Ishikawa (cell line): ENCODE measurements around the gene ATP9A.

ENCODE experiments used
- CEBPB ChIP-seq: IDR thresholded peaks from 2 replicates; pipeline ENCODE4 v1.6.1; 2012
- CREB1 ChIP-seq: IDR thresholded peaks from 2 replicates; pipeline ENCODE4 v1.6.1; 2012; ENCODE audit warnings: low read depth
- EGR1 ChIP-seq: IDR thresholded peaks from 2 replicates; pipeline ENCODE4 v1.6.1; 2012
- EP300 ChIP-seq: IDR thresholded peaks from 2 replicates; pipeline ENCODE4 v1.6.1; 2012; ENCODE audit warnings: borderline replicate concordance
- FOXM1 ChIP-seq: IDR thresholded peaks from 2 replicates; pipeline ENCODE4 v1.6.1; 2012; ENCODE audit warnings: low read depth, borderline replicate concordance
- NFIC ChIP-seq: IDR thresholded peaks from 2 replicates; pipeline ENCODE4 v1.6.1; 2012
- RAD21 ChIP-seq: IDR thresholded peaks from 2 replicates; pipeline ENCODE4 v1.6.1; 2012; ENCODE audit warnings: low read depth
- TAF1 ChIP-seq: IDR thresholded peaks from 2 replicates; pipeline ENCODE4 v1.6.1; 2012; ENCODE audit warnings: low read depth, mild to moderate bottlenecking
- TCF12 ChIP-seq: IDR thresholded peaks from 2 replicates; pipeline ENCODE4 v1.6.1; 2012; ENCODE audit warnings: low read depth
- TEAD4 ChIP-seq: IDR thresholded peaks from 2 replicates; pipeline ENCODE4 v1.6.1; 2012
- USF1 ChIP-seq: IDR thresholded peaks from 2 replicates; pipeline ENCODE4 v1.6.1; 2012
- YY1 ChIP-seq: IDR thresholded peaks from 2 replicates; pipeline ENCODE4 v1.6.1; 2012; ENCODE audit warnings: low read depth
- ZBTB7A ChIP-seq: IDR thresholded peaks from 2 replicates; pipeline ENCODE4 v1.6.1; 2012; ENCODE audit warnings: low read depth
- TF ChIP-seq, protein P1 (sequence below): IDR thresholded peaks from 2 replicates; pipeline ENCODE4 v1.6.1; 2012
- TF ChIP-seq, protein P2 (sequence below): IDR thresholded peaks from 2 replicates; pipeline ENCODE4 v1.6.1; 2012; ENCODE audit warnings: low read depth, mild to moderate bottlenecking

The ATP9A gene

GRCh38 chr20:51574248-51575033 lies 193.7 kb downstream of the ATP9A start:
- TF ChIP-seq CREB1 (no peak), EGR1 (no peak), RAD21 (no peak), YY1 (no peak), TAF1 (no peak), CEBPB (no peak), ZBTB7A (no peak), NFIC (no peak), USF1 (no peak), EP300 (no peak), TEAD4 (no peak), FOXM1 (no peak), TCF12 (no peak)
- TF ChIP-seq, protein P1, sequence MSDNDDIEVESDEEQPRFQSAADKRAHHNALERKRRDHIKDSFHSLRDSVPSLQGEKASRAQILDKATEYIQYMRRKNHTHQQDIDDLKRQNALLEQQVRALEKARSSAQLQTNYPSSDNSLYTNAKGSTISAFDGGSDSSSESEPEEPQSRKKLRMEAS = no peak
- TF ChIP-seq, protein P2, sequence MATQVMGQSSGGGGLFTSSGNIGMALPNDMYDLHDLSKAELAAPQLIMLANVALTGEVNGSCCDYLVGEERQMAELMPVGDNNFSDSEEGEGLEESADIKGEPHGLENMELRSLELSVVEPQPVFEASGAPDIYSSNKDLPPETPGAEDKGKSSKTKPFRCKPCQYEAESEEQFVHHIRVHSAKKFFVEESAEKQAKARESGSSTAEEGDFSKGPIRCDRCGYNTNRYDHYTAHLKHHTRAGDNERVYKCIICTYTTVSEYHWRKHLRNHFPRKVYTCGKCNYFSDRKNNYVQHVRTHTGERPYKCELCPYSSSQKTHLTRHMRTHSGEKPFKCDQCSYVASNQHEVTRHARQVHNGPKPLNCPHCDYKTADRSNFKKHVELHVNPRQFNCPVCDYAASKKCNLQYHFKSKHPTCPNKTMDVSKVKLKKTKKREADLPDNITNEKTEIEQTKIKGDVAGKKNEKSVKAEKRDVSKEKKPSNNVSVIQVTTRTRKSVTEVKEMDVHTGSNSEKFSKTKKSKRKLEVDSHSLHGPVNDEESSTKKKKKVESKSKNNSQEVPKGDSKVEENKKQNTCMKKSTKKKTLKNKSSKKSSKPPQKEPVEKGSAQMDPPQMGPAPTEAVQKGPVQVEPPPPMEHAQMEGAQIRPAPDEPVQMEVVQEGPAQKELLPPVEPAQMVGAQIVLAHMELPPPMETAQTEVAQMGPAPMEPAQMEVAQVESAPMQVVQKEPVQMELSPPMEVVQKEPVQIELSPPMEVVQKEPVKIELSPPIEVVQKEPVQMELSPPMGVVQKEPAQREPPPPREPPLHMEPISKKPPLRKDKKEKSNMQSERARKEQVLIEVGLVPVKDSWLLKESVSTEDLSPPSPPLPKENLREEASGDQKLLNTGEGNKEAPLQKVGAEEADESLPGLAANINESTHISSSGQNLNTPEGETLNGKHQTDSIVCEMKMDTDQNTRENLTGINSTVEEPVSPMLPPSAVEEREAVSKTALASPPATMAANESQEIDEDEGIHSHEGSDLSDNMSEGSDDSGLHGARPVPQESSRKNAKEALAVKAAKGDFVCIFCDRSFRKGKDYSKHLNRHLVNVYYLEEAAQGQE = no peak

DNA sequence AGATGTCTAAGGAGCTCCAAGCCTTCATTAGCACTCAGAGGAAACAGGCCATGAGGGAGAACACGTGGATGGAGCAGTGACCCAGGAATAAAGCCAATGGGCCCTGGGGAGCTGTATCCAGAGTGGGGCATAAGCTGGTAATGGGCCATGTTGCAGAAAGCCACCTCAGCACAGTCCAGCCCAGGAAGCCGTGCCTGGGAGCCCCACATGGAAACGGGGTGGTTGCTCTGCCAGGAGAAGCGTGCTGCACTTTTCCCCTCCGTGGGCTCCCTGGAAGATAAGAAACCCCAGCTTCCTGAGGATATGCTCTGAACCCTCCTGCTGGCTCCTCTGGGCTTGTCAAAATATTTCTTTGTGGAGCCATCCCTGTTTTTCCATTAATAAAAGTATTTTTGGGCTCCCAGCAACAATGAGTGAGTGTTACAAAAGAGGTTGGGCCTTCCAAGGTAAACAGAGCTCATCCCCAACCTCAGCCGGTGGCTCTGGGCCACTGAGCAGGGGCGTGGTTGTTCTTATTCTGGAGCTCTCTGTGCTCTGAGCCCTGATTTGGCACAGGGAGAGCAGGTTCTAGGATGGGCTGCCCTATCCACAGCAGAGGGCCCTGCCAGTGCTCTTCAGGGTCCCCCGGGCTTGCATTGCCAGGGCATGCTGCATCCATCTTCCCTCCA lies 194.5 kb downstream of the ATP9A start:
- TF ChIP-seq YY1 = no peak
- no peak for TF ChIP-seq CEBPB
- TF ChIP-seq, protein P2 = no peak
- no peak for TF ChIP-seq TEAD4
- TF ChIP-seq, protein P1 = no peak
- no peak for TF ChIP-seq TCF12
- no peak for TF ChIP-seq CREB1
- no peak for TF ChIP-seq RAD21
- TF ChIP-seq NFIC = no peak
- TF ChIP-seq USF1 = no peak
- no peak for TF ChIP-seq ZBTB7A
- TF ChIP-seq EGR1 = no peak
- no peak for TF ChIP-seq TAF1
- TF ChIP-seq EP300 = no peak
- no peak for TF ChIP-seq FOXM1

GRCh38 chr20:51571460-51571794 lies 196.8 kb downstream of the ATP9A start:
- TF ChIP-seq TAF1 (no peak), YY1 (no peak), NFIC (no peak), TCF12 (no peak), RAD21 (no peak), EGR1 (no peak)
- TF ChIP-seq, protein P1 = no peak
- TF ChIP-seq, protein P2 = no peak
